BLaER1 (cell line): ENCODE results near the gene LRRC27.
"Not testable (repeated sequence)": the region's sequence is repeated elsewhere in the genome, so short reads cannot be mapped to it uniquely, and the experiment has no call there.

Experiments
- H3K27ac ChIP-seq: shearing (Covaris generic); formaldehyde crosslinking; 2 replicates; pipeline ENCODE4 v1.8.1; 2022
- H3K27me3 ChIP-seq: shearing (Covaris generic); formaldehyde crosslinking; 2 replicates; pipeline ENCODE4 v1.8.1; 2022
- H3K36me3 ChIP-seq: shearing (Covaris generic); formaldehyde crosslinking; 2 replicates; pipeline ENCODE4 v1.8.1; 2022
- H3K4me1 ChIP-seq: shearing (Covaris generic); formaldehyde crosslinking; 2 replicates; pipeline ENCODE4 v1.8.1; 2022
- H3K4me2 ChIP-seq: shearing (Covaris generic); formaldehyde crosslinking; 2 replicates; pipeline ENCODE4 v1.8.1; 2022
- H3K4me3 ChIP-seq: shearing (Covaris generic); formaldehyde crosslinking; 2 replicates; pipeline ENCODE4 v1.8.1; 2022
- H3K9ac ChIP-seq: shearing (Covaris generic); formaldehyde crosslinking; 2 replicates; pipeline ENCODE4 v1.8.1; 2022
- H3K9me3 ChIP-seq: shearing (Covaris generic); formaldehyde crosslinking; 2 replicates; pipeline ENCODE4 v1.8.1; 2022
- H4K20me1 ChIP-seq: shearing (Covaris generic); formaldehyde crosslinking; 2 replicates; pipeline ENCODE4 v1.8.1; 2022
- Cebpa-rat ChIP-seq: shearing (Covaris generic); IDR thresholded peaks from 2 replicates; pipeline ENCODE4 v1.8.1; 2022

LRRC27 gene

DNA sequence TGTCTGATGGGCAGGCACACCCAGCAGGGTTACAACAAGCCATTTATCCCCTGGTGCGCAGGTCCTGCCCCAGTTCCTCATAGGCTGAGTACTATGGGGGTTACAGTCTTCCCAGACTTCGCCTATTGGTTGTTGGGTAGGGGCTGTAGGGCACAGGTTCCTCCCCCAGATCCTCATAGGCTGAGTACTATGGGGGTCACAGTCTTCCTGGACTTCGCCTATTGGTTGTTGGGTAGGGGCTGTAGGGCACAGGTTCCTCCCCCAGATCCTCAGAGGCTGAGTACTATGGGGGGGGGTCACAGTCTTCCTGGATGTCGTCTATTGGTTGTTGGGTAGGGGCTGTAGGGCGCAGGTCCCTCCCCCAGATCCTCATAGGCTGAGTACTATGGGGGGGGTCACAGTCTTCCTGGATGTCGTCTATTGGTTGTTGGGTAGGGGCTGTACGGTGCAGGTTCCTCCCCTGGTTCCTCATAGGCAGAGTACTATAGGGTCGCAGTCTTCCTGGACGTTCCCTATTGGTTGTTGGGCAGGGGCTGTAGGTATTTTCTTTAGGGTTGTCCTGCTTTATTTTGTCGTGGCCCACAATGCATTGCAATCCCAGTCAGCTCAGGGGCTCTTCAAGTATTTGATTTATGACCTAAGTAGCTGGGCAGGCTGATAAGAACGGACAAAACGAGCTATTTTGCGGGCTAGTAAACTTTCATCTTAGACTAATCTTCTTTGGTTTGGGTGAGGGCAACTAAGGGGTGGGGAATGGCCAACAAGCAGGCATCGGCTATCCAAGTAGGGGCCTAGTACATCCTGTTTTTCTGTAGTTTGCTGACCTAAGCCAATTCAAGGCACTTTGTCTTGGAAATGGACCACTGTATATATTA is 3.4 kb downstream of the LRRC27 start:
- H3K27ac ChIP-seq, result no peak overlapping the region
- H3K4me3 ChIP-seq, result no peak overlapping the region
- H3K4me2 ChIP-seq, result 0 out of 2 replicates have a peak overlapping the region, but pooled peaks have one; percentile 79
- peaks cover 2% of the 10 kb centered on the region for H4K20me1 ChIP-seq
- H3K9me3 ChIP-seq, result no peaks in the 10 kb centered on the region
- no peak overlapping the region for H3K9ac ChIP-seq
- peaks cover 20% of the 10 kb centered on the region for H3K36me3 ChIP-seq
- peaks cover 42% of the 10 kb centered on the region for H3K4me1 ChIP-seq
- no peak for TF ChIP-seq Cebpa-rat
- no peaks in the 10 kb centered on the region for H3K27me3 ChIP-seq

DNA sequence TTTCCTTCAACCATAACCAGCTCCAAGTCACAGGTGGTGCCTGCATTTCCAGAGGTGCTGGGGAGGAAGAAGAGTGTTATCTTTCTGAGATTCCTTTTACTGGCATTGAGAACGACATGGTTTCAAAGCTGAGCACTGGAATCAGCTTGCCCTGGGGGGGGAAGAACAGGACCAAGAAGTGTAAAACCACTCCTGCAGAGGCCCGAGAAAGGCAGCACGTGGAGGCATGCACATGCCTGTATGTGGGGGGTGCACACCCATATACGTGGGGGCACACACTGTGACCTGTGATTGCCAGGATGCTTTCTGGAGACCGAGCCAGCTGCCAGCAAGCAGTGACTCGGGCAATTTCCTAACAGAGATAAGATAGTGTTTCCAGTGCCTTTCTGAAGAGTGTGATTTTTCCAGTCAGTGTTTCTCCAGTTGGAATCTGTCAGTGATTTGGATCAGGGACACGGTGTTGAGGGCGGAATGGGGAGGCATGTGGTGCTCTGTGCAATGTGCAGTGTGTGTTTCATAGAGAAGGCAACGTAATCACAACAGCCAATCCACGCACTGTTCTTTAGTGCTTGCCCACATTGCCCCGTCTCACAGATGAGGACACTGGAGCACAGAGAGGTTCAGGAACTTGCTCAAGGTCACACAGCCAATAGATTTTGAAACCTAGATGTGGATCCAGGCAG is 4.2 kb downstream of the LRRC27 start:
- Histone ChIP-seq H3K9me3 (no peaks in the 10 kb centered on the region), H4K20me1 (no peaks in the 10 kb centered on the region), H3K4me1 (peaks cover 43% of the 10 kb centered on the region), H3K27ac (no peak overlapping the region), H3K4me3 (no peak overlapping the region), H3K9ac (0 out of 2 replicates have a peak overlapping the region, but pooled peaks have one; percentile 63), H3K36me3 (peaks cover 20% of the 10 kb centered on the region), H3K4me2 (peak overlapping the region; percentile 79), H3K27me3 (no peaks in the 10 kb centered on the region)
- no peak for TF ChIP-seq Cebpa-rat

- Histone ChIP-seq H3K4me3 (peak overlapping the region; percentile 25; the same call in 1 of the 2 replicates), H4K20me1 (no peaks in the 10 kb centered on the region), H3K9me3 (no peaks in the 10 kb centered on the region), H3K4me2 (peak overlapping the region; percentile 79), H3K27me3 (no peaks in the 10 kb centered on the region), H3K27ac (peak overlapping the region; percentile 37; the same call in 1 of the 2 replicates), H3K36me3 (peaks cover 20% of the 10 kb centered on the region), H3K4me1 (peaks cover 51% of the 10 kb centered on the region), H3K9ac (peak overlapping the region; percentile 63)
- TF ChIP-seq Cebpa-rat, result no peak
These were observed 5.0 kb downstream of the LRRC27 start for GRCh38 chr10:132336919-132337407.

- not testable (repeated sequence) for H4K20me1 ChIP-seq
These were observed 5.9 kb downstream of the LRRC27 start for GRCh38 chr10:132337854-132338253.

DNA sequence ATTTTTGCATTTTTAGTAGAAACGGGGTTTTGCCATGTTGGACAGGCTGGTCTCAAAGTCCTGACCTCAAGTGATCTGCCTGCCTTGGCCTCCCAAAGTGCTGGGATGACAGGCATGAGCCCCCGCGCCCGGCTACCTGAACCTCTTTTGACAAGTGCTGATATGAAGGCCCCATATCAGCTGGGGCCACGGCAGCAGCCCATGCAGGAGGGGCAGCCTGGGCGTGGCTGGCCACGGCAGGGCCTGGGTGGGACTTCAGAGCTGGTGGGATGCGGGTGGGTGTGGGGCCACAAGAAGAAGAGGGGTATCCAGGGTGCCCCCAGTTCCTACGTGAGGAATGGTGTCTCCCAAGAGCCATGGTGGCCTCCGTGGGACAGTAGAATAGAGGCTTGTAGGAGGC is 6.9 kb downstream of the LRRC27 start:
- Histone ChIP-seq H3K4me2 (no peak overlapping the region), H3K9ac (no peak overlapping the region), H4K20me1 (no peaks in the 10 kb centered on the region), H3K27ac (no peak overlapping the region), H3K36me3 (peaks cover 30% of the 10 kb centered on the region), H3K27me3 (no peaks in the 10 kb centered on the region), H3K9me3 (peaks cover 10% of the 10 kb centered on the region), H3K4me1 (peaks cover 41% of the 10 kb centered on the region), H3K4me3 (no peak overlapping the region)
- no peak for TF ChIP-seq Cebpa-rat

More at GRCh38 chr10:132337854-132338253, 5.9 kb downstream of the LRRC27 start:
- not testable (repeated sequence) for H3K27me3 ChIP-seq, H3K27ac ChIP-seq, H3K4me3 ChIP-seq, H3K9ac ChIP-seq, H3K4me2 ChIP-seq, H3K9me3 ChIP-seq
- peaks cover 24% of the 10 kb centered on the region for H3K36me3 ChIP-seq
- H3K4me1 ChIP-seq, result peaks cover 48% of the 10 kb centered on the region

DNA sequence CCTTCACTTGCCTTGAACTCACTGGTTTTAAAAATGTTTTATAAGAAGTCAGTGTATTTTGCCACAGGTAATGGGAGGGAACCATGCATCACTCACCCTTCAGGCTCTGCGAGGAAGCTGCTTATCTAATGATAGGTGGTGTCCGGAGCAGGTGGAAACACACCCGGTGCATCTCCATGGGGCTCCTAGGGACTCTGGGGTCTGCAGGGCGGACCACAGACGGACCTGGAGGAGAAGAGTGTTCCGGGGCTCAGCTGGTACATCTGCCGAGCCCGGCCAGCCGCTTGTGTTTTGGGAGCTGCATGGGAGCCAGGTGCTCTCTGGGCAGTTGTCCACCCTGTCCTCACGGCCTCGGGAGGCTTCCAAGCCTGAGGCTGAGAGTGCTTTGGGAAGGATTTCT is 7.3 kb downstream of the LRRC27 start:
- no peak for TF ChIP-seq Cebpa-rat
- Histone ChIP-seq H4K20me1 (no peaks in the 10 kb centered on the region), H3K36me3 (peaks cover 30% of the 10 kb centered on the region)

GRCh38 chr10:132341017-132341416 is 9.0 kb downstream of the LRRC27 start:
- H3K36me3 ChIP-seq, result peaks cover 38% of the 10 kb centered on the region
- H3K4me2 ChIP-seq, result peak overlapping the region; percentile 62

More for the DNA sequence above, 7.3 kb downstream of the LRRC27 start:
- no peak overlapping the region for H3K4me2 ChIP-seq
- H3K4me3 ChIP-seq, result no peak overlapping the region
- H3K9me3 ChIP-seq, result peaks cover 10% of the 10 kb centered on the region
- no peak overlapping the region for H3K27ac ChIP-seq
- H3K4me1 ChIP-seq, result peaks cover 41% of the 10 kb centered on the region
- H3K9ac ChIP-seq, result no peak overlapping the region
- H3K27me3 ChIP-seq, result no peaks in the 10 kb centered on the region

GRCh38 chr10:132341781-132342180 is 9.8 kb downstream of the LRRC27 start:
- H4K20me1 ChIP-seq, result no peaks in the 10 kb centered on the region
- peaks cover 38% of the 10 kb centered on the region for H3K36me3 ChIP-seq
- no peak for TF ChIP-seq Cebpa-rat
- H3K27me3 ChIP-seq, result no peaks in the 10 kb centered on the region
- H3K27ac ChIP-seq, result no peak overlapping the region
- peaks cover 10% of the 10 kb centered on the region for H3K9me3 ChIP-seq
- H3K4me2 ChIP-seq, result peak overlapping the region; percentile 62
- H3K4me1 ChIP-seq, result peaks cover 36% of the 10 kb centered on the region
- no peak overlapping the region for H3K9ac ChIP-seq
- no peak overlapping the region for H3K4me3 ChIP-seq

More at GRCh38 chr10:132341017-132341416, 9.0 kb downstream of the LRRC27 start:
- Histone ChIP-seq H3K4me1 (peaks cover 43% of the 10 kb centered on the region), H3K27me3 (no peaks in the 10 kb centered on the region), H3K4me3 (no peak overlapping the region), H3K27ac (no peak overlapping the region), H4K20me1 (no peaks in the 10 kb centered on the region), H3K9ac (no peak overlapping the region), H3K9me3 (peaks cover 10% of the 10 kb centered on the region)
- no peak for TF ChIP-seq Cebpa-rat

DNA sequence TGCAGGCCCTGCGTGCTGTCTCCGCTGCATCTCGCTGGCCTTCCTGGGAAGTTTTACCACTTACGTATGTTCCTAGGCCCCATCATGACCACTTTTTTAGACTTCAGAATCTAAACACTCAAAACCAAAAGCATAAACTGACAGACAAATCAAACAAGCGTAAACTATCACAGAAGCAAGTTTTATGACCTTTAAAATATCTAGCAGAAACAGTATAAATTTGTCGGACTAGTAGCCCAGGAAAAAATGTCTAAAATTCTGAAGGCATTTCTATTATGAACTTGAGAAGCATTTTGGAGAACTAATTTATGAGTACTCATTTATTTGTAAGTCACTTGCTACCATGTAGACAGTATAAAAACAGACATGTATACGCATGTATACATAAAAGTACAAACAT is 10.6 kb downstream of the LRRC27 start:
- H3K9me3 ChIP-seq, result peaks cover 10% of the 10 kb centered on the region
- H3K9ac ChIP-seq, result no peak overlapping the region
- no peak for TF ChIP-seq Cebpa-rat
- H3K4me2 ChIP-seq, result no peak overlapping the region
- H3K4me1 ChIP-seq, result peaks cover 29% of the 10 kb centered on the region
- H3K27me3 ChIP-seq, result no peaks in the 10 kb centered on the region
- H3K27ac ChIP-seq, result no peak overlapping the region
- H3K36me3 ChIP-seq, result peaks cover 36% of the 10 kb centered on the region
- H4K20me1 ChIP-seq, result no peaks in the 10 kb centered on the region
- H3K4me3 ChIP-seq, result no peak overlapping the region

GRCh38 chr10:132344386-132344785 is 12.4 kb downstream of the LRRC27 start:
- Histone ChIP-seq H3K9me3 (peaks cover 10% of the 10 kb centered on the region), H3K4me1 (peaks cover 29% of the 10 kb centered on the region), H3K9ac (no peak overlapping the region), H3K36me3 (peaks cover 26% of the 10 kb centered on the region), H3K27me3 (no peaks in the 10 kb centered on the region), H3K4me3 (no peak overlapping the region), H3K4me2 (no peak overlapping the region), H4K20me1 (no peaks in the 10 kb centered on the region), H3K27ac (no peak overlapping the region)
- no peak for TF ChIP-seq Cebpa-rat
